Activated CD8-positive, alpha-beta memory T cell treated with anti-CD3 and anti-CD28 coated beads, Interleukin-2, amount 50 U/mL, for 48 hours (primary cell): ENCODE results near the gene ZNHIT3.
A peak's percentile ranks its signal among the peaks of the same experiment; 100 is the strongest.
"Not testable (repeated sequence)": the region's sequence is repeated elsewhere in the genome, so short reads cannot be mapped to it uniquely, and the experiment has no call there.

Experiments
- DNase-seq: peaks from one replicate; pipeline ENCODE4 v3.0.0-alpha.2; 2020

ZNHIT3 gene

GRCh38 chr17:36486204-36487194 lies at the start of gene ZNHIT3:
Gene ZNHIT3, plus strand, starts transcription at chr17:36486681. Its CDS starts 19 bp downstream, at chr17:36486700.
- DNase-seq, result peak; percentile 91

- not testable (repeated sequence) for DNase-seq
Observed at GRCh38 chr17:36441792-36442191, 44.7 kb upstream of the ZNHIT3 start.

GRCh38 chr17:36443777-36444176 lies 42.7 kb upstream of the ZNHIT3 start:
- no peak for DNase-seq

- DNase-seq, result not testable (repeated sequence)
Observed at GRCh38 chr17:36449997-36450396, 36.5 kb upstream of the ZNHIT3 start.

GRCh38 chr17:36452888-36453287 lies 33.6 kb upstream of the ZNHIT3 start:
- DNase-seq, result not testable (repeated sequence)

- DNase-seq, result not testable (repeated sequence)
Observed at GRCh38 chr17:36457701-36458100, 28.8 kb upstream of the ZNHIT3 start.

- no peak for DNase-seq
Observed at GRCh38 chr17:36459045-36459444, 27.4 kb upstream of the ZNHIT3 start.

- DNase-seq, result no peak
Observed at GRCh38 chr17:36459601-36460000, 26.9 kb upstream of the ZNHIT3 start.

- no peak for DNase-seq
Observed at GRCh38 chr17:36460265-36460937, 26.1 kb upstream of the ZNHIT3 start.

- DNase-seq, result no peak
Observed at GRCh38 chr17:36461330-36462110, 25.0 kb upstream of the ZNHIT3 start.

GRCh38 chr17:36463916-36464764 lies 22.3 kb upstream of the ZNHIT3 start:
- peak; percentile 77 for DNase-seq

GRCh38 chr17:36464765-36465088 lies 21.8 kb upstream of the ZNHIT3 start:
- DNase-seq, result no peak

GRCh38 chr17:36468903-36469635 lies 17.4 kb upstream of the ZNHIT3 start:
- no peak for DNase-seq

GRCh38 chr17:36469733-36470132 lies 16.7 kb upstream of the ZNHIT3 start:
- DNase-seq, result no peak

GRCh38 chr17:36470499-36470898 lies 16.0 kb upstream of the ZNHIT3 start:
- no peak for DNase-seq

GRCh38 chr17:36474571-36474970 lies 11.9 kb upstream of the ZNHIT3 start:
- DNase-seq, result no peak

- DNase-seq, result no peak
Observed at GRCh38 chr17:36475346-36475970, 11.0 kb upstream of the ZNHIT3 start.

- no peak for DNase-seq
Observed at GRCh38 chr17:36481829-36482228, 4.7 kb upstream of the ZNHIT3 start.

GRCh38 chr17:36482611-36483504 lies 3.6 kb upstream of the ZNHIT3 start:
- DNase-seq, result peak; percentile 97

GRCh38 chr17:36484021-36484420 lies 2.5 kb upstream of the ZNHIT3 start:
- not testable (repeated sequence) for DNase-seq
